Measurements from ENCODE around the gene TRDN. TPM values are rescaled to one million over a fixed set of nuclear protein-coding genes. Genes with fewer than 3 reads are reported as not detected.

TRDN gene
- total RNA-seq, 1 donor from 2014 or later = under 0.01 TPM

DNA sequence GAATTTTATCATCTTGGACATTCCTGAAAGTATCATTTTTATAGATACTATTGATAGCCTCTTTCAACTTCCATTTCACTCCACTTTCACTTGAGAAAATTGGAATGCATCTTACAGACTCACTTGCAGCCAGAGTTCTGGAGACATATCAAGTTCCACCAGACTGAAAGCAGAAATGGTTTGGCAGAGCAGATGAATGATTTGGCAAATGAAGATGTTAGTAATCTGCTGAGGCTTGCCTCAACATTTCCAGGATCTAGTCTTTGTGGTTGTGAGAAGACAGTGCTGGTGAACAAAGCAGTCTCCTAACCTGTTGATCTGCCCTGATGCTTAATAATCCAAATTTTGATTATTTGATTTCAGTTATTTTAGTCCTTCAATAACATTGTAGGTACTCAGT lies 202.6 kb downstream of the TRDN start:
- FAIRE-seq (no peak), DNase-seq (ENCODE audit: low spot score in 2 of 2) (no peak)

DNA sequence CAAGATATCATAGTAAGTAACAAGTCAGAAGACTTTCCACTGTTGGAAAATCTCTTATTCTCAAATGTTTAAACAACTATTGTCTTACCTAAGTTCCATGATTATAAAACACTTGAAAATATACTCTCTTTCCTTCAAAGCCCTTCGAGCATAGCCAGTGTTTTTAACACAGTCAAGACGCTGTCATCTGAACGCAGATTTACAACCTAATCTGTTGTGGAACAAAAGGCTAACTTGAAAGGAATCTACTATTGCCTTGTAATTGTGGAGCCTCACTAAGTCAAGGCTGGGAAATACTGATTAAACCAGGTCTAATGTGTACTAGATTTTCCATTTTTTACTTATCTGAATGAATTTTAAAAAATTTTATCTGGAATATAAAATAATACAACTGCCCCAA lies 205.8 kb downstream of the TRDN start:
- no peak for FAIRE-seq
- DNase-seq (ENCODE audit: low spot score in 2 of 2) = no peak

DNA sequence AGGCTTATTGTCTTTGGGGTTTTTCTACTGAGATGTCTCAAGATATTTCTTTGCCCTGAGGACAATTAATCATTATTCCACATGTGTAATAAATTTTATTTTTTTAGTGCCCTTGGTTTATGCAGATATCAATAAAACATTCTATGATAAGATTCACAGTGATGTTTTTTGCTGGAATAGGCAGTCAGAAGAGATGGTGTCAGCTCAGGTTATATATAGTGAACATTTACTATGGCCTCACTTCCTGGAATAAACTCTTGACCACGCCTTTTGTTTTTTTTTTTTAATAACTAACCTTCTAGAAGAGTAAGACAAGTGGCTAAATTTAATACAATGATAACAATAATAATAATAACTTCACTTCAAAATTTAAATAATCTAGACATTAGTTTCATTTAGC lies 209.7 kb downstream of the TRDN start:
- FAIRE-seq (no peak), DNase-seq (ENCODE audit: low spot score in 2 of 2) (no peak)

DNA sequence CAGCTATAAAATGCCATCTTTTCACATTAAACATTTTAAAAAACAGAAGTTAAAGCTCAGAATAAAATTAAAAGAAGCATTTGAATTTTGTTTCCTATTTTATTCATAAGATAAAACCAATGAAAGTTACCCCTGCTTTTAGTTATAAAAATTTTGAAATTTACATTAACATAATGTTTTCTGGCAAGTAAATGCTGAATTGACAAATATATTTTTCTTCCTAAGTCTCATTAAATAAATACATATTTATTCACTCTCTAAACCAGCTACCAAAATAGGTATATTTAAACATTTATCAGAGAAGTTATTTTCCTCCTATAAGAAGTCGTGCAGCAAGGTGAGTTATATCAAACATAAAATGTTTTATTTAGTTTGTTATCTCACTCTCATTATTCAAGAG lies 213.6 kb downstream of the TRDN start:
- DNase-seq (ENCODE audit: low spot score in 2 of 2) = no peak
- peak; percentile 19 for FAIRE-seq

DNA sequence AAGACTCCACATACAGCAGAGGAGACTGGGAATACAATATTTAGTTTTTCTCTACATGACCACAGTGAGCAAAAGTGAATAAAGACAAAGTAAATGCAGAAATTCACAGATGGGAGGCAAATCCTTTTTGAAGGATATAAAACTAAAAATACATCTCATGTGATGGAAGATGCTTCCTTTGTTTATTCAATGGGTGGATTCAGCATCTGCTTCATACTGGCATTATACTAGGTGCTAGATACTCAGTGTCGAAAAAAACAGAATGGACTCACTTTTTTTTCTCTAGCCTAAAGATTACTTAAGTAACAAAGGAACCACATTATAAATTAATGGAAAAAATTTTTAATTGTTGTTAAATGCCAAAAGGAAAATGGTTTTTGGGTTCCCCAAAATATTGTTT lies 216.2 kb downstream of the TRDN start:
- DNase-seq (ENCODE audit: low spot score in 2 of 2) (no peak), FAIRE-seq (no peak)

DNA sequence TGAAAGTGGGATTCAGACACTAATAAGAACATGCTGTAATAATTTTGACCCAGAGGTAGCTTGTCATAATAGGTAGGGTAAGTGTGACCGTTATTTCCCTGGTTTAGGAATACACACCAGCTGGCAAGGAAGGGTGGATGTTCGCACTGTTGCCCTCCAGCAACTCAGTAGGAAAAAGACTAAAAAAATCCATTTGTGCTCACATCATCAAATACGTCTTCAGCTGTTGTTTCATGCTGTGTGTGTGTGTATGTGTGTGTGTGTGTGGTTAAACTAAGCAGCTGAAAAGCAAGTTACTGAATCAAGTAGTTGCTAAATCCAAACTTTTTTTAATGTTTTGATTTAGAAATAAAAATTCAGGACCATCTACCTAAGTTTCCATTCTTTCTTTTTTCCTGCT lies 218.7 kb downstream of the TRDN start:
- DNase-seq (ENCODE audit: low spot score in 2 of 2) (no peak), FAIRE-seq (no peak)

DNA sequence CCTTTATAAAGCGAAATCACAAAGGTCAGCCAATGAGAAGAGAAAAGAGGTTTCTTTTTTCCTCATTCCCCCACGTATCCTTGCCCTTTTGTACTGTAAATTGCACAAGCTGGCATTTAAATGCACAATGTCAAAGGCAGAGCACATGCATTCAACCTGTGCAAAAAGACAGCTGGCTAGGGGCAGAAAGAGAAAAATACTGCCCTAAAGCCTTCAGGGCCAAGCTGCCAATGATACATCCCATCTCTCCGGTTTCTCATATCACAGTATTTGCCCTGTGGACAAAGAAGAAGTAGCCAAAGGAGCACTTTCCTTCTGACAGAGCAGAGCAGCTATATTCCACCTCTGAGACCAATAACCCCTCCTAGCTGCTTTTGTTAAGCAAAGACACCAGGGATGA lies 219.2 kb downstream of the TRDN start:
- no peak for DNase-seq (ENCODE audit: low spot score in 2 of 2)
- no peak for FAIRE-seq

DNA sequence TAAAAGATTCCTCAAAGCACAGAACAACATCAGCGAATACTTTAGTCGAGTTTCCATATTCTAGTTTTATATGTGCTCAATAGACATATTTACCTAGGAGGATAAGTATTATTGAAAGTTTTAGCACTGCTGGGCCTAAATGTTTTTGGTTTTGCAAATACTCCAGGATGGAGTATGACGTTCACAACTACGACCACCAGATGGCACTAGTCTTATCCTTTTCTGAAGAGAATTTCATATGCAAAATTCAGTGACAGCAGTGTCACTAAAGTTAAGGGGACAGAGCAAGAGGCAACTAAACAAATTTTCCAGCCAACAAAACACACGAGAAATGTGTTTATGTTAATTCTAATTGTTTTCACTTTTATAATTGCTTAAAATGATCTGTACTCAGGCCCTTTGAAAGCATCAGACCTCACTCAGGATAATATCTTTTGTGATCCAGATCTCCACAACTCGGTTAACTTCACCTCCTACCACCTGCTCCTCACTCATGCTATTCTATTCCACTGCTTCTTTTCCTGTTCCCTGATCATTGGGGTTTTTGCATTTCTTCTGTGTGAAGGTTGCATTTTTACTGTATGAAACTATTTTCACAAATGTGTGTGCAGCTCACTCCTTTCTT lies 220.8 kb downstream of the TRDN start:
- FAIRE-seq = peak; percentile 66
- DNase-seq (ENCODE audit: low spot score in 2 of 2) = peak in 1 of 2 donors; percentile 4

DNA sequence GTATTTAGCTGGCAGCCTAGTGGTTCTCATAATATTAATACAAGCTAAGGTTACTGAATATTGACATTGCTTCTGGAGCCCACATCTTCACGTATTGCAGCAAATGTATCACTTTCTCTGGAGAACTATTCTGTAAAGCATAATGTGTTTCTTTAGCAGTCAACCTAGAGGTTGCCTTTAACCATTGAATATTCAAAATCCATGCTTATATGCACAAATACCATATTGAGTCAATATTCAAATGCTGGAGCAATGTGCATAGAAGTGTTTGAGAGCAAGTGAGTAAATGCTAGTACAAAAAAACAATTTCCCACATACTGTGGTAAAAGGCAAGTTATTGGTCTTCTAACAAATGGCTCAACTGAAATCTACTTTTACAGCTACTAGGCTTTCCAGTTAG lies 231.8 kb downstream of the TRDN start:
- no peak for FAIRE-seq

DNA sequence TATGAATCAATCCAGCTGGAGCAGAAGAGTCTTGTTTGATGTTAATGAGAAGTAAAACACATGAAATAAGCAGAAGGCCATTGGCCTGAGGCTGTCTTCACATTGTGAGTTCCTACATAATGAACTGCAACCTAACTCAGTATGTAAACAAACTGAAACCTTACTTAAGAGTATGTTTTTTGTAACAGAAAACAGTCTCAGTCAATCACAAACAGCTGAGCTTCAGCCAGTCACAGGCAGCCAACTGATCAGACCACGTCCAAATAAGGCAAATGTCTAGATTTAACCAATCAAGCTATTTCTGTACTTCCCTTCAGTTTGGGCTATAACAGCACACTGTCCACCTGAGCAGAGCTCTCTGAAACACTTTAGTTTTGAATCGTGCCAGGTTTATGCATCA lies 234.7 kb downstream of the TRDN start:
- FAIRE-seq (no peak), DNase-seq (ENCODE audit: low spot score in 2 of 2) (no peak)

More for the DNA sequence above, 231.8 kb downstream of the TRDN start:
- no peak for DNase-seq (ENCODE audit: low spot score in 2 of 2)

DNA sequence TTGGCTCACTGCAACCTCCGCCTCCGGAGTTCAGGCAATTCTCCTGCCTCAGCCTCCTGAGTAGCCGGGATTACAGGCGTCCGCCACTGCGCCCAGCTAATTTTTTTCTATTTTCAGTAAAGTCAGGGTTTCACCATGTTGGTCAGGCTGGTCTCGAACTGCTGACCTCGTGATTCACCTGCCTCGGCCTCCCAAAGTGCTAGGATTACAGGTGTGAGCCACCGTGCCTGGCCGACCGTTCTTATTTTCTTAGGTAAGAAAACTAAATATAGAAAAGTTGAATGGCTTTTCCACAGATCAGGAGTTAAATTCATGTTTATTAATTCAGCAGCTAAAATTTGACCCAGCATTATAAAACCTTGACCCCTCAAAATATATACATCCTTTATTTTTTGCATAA lies 238.7 kb downstream of the TRDN start:
- no peak for DNase-seq (ENCODE audit: low spot score in 2 of 2)
- FAIRE-seq = no peak

DNA sequence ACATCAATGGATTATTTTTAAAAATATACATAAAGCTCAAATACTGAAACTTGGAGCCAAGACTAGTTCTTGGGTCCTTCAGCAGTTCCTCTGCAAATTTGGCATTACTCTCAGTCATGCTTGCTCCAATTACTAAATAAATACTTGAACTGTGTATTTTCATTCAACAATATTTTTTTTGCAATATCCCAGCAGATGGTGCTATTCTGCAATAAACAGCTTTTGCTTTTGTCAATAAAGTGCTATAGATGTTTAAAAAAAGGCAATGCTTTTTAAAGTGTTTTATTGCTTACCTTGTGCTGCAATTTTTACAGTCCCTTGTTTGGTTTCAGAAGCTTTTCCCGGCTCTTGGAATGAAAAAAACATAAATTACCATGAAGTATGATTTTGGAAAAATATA lies 243.4 kb downstream of the TRDN start:
- peak in 1 of 2 donors; percentile 5 for DNase-seq (ENCODE audit: low spot score in 2 of 2)

DNA sequence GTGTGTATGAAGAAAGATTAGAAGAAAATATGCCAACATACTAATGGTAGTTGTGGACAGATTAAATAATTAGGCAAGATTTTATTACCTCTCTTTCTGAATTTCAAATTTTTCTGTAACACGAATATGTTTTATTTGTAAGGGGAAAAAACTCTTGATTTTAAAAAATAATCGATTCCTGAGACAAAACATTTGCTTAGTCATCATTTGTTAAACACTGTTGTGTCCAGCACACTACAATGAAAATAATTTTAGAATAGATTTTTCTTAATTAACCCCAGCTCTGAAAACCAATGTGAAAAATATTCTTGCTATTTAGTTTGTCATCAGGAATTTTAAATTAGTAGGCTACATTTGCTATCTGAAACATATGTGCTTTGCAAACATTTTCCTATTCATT lies 253.0 kb downstream of the TRDN start:
- FAIRE-seq (no peak), DNase-seq (ENCODE audit: low spot score in 2 of 2) (no peak)

More for the DNA sequence above, 243.4 kb downstream of the TRDN start:
- no peak for FAIRE-seq

DNA sequence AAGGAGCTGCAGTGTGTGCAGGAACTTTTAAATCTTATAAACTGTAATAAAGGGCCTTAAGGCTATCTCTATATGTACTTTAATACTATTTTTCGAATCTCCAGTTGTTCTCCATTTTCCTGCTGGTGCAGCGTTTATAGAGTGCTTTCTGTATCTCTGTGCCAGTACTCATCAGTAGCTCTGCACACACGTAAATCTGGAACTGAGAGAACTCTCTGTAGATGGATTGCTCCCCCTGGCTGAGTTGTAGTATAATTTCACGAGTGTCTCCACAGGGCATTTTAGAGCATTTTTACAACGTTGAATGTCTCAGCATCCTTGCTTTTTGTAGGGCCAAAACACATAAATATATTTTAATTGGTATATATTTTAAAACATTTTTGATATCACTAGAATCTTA lies 256.5 kb downstream of the TRDN start:
- FAIRE-seq = peak; percentile 64
- DNase-seq (ENCODE audit: low spot score in 2 of 2) = peak in 1 of 2 donors; percentile 4

DNA sequence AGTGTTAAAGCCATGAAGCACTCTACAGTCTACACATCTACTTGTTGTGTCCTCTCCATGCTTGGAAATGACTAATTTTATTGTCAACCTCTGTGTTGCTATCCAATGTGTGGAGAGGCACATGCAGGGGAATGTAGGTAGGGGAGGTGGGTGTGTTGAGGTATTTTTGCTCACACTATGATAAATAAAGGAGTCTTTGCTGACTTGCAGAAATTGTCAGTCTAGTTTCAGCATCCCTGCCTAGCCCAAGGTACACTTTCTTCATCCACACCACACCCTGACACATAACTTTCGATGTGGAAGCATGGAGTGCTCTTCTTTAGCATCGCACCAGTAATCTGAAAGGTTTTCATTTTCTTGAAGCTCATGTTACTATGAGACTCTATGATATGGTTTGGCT lies 264.0 kb downstream of the TRDN start:
- FAIRE-seq = no peak
- DNase-seq (ENCODE audit: low spot score in 2 of 2) = no peak

DNA sequence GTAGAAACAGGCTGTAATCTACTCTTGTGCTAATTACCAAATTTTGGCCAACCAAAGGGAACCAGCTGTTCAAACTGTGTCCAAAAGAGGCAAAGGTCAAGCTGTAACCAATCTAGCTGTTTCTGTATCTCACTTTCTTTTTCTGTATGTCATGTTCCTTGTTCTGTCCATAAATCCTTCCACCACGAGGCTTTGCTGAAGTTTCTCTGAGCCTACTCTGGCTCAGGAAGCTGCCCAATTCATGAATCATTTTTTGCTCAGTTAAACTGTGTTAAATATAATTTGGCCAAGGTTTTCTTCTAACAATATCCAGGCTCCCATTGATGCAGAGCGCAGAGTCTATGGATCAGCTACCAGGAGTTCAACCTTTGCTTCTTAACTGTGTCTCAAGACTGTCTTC lies 272.8 kb downstream of the TRDN start:
- DNase-seq (ENCODE audit: low spot score in 2 of 2) = no peak
- FAIRE-seq = no peak

DNA sequence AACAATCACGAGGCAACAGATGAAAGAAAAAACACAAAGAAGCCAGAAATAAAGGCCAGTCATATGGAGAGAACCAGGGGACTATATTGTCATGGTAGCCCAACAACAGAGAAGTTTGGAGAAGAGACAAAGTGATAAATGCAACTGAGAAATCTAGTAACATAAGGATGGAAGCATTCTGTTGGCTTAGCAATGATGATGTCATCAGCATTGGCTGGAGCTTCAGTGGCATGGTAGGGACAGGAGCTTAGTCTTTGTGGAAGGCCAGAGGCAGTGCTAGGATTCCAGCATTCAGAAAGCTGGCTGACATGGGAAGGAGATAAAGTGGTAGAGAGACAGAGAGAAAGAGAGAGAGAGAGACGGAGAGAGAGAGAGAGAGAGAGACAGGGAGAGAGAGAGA lies 276.4 kb downstream of the TRDN start:
- DNase-seq (ENCODE audit: low spot score in 2 of 2) (no peak), FAIRE-seq (no peak)

DNA sequence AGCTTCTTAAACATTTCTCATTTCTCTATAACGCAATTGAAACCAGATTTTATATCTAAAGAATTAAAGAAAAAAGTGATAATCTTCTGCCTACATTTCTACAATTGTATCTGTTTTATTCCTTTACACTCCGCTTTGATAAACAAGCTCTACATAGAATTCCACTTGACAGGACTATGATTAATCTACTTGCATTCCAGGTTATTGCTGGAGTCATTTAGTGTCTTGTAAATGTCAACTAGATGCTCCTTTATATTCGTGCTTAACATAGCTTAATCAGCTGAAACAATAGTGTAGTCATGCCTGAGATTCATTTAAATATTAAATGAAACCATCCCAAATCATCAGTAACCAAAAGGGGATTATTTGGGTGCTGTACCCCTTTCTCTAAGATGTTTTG lies 284.0 kb downstream of the TRDN start:
- no peak for FAIRE-seq

DNA sequence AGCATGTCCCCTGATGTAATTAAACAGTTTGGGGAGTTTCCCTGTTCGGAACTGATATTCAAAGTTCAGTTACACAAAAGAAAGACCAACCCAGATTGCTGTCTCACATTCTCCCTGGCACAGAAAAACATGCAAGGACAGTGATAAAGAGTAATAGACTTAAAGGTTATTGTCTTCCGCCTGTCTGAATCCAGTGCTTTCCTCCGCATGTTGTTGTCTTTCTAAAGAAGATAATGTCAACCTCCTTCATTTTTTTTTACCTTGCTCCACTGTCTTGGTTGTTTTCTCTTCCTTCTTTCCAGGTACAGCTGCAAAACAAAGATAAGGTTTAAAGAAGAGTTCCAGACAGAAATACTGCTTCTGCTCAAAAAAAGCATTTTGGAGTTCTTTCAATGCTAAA lies 284.5 kb downstream of the TRDN start:
- FAIRE-seq (no peak), DNase-seq (ENCODE audit: low spot score in 2 of 2) (no peak)

More for the DNA sequence above, 284.0 kb downstream of the TRDN start:
- DNase-seq (ENCODE audit: low spot score in 2 of 2) = no peak

DNA sequence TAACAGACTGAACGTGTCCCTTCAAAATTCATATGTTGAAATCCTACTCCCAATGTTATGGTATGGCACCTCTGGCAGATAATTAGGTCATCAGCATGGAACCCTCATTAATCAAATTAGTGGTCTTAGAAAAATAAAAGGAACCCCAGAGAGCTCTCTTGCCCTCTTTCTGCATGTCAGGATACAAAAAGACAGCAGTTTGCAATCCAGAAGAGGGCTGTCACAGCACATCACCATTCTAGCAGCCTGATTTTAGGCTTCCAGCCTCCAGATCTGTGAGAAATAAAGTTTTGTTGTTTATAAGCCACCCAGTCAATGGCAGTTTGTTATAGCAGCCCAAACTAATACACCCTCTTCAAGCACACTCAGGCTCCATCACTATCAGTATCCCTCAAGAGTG lies 292.9 kb downstream of the TRDN start:
- DNase-seq (ENCODE audit: low spot score in 2 of 2) (no peak), FAIRE-seq (no peak)

DNA sequence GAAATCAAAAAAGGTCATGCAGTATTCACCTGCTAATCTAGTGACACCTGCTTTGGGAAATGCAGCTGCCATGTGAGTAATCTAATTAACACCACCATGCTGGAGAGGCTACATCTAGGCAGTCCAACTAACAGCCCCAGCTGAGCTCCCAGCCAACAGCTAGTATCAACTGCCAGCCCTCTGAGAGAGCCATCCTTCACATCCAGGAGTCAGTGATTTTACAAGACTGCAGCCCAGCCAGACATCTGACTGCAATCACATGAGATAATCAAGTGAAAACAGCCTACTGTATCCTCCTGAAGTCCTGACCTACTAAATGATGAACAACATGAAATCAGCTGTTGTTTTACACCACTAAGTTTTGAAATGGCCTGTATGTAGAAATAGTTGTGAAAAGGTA lies 298.4 kb downstream of the TRDN start:
- DNase-seq (ENCODE audit: low spot score in 2 of 2) (no peak), FAIRE-seq (no peak)

DNA sequence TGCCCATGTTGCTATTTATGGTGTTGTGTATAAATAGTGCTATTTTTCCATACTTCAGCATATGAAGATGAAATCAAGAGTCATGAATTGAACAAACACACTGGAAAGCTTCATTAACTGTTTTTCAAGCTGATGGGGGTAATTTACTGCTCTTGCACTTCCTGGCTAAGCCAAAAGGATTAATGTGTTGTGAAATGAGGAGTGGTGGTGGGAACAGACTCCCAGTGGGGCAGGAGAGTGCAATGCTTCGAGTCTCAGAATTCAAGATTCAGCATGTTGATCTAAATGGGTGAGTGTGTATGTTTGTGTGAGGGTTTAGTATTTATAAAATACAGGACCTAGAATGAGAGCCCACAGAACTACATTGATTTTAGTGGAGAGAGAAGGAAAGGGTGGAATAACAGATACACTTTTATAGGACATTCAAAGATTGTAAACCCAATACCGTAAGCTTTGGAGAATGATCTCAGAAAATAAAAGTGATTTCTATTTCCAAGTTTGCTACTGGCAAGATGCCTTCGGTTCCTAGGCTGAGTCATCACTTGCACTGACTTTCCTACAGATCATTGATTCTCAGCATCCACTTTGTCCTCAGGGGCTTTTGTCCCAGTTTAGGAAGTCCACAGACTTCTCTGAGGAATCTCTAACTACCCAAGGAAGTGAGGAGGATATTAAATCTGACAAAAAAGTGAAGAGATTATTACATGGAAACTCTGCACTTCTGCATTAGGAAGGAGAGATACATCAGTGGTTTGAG lies 303.6 kb downstream of the TRDN start:
- DNase-seq (ENCODE audit: low spot score in 2 of 2) (no peak), FAIRE-seq (no peak)

Data from frontal cortex (tissue), 4 donors.